GM21515 (cell line): ENCODE measurements around the gene RSPH9.
A peak's percentile ranks its signal among the peaks of the same experiment; 100 is the strongest.
"Not testable (repeated sequence)": the region's sequence is repeated elsewhere in the genome, so short reads cannot be mapped to it uniquely, and the experiment has no call there.

Source experiments
- ATAC-seq: cut with Tn5 transposase; IDR thresholded peaks from one replicate; pipeline ENCODE4 v1.9.1; 2021; ENCODE audit not compliant: unreplicated experiment

The RSPH9 gene

DNA sequence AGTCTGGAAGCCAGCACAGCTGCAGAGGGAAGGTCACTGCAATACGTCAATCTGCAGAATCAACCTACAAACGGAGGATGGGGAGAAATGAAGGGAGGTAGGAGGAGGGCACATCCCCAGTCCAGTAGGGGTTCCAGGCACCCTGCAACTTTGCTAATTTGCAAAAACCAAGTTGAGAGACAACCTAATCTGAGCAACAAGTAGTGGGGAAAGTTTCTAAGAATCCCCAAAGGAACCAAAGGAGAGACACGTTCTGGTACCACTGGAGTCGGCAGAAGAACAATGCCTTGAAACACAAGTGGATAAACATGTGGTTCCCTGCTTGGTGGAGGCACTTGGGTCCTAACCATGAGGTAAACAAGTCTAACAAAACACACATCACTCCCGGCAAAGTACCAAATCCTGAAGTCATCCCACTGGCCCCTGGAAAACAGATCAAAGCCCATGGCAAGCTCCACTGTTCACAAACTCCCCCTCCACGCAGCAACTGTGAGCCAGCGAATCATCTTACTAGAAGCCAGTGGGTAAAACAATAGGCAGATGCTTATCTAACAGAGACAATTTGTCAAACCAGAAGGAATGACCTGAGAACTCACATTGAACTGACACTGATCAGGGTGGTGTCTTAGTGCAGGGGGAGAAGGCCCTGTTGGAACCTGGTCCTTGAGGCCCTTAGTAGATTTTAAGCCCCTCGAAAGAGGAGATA is 38.0 kb downstream of the RSPH9 start:
- ATAC-seq, result no peak

DNA sequence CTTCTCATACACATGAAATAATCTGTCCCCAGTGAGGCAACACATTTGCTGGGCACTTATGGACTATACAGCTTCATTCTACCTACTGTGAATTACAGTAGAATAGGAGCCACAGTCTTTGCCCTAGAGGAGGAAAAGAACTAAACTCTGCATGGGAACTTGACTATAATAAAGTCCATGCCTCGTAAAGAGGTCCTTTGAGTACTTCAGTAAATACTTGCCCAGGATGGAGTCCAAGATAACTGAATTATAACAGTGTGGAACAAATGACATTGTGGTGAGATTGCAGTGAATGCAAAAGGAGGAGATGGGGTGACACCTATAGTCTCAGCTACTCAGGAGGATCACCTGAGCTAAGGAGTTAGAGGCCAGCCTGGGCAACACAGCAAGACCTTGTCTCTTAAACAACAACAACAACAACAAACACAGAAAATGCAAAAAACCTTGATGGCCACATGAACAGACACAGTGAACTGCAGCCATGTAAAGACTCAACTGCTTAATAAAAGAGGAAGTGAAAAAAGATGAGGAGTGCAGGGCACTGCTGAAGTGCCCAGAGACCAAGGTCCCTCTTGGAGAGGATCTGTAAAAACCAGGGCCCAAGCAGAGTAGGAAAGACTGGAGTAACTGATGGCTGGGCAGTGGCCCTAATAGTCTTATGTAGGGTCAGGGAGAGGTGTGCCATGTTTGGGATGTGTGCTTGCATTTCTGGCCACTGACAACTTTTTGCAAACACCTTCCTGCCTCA is 39.0 kb downstream of the RSPH9 start:
- peak; percentile 49 for ATAC-seq

DNA sequence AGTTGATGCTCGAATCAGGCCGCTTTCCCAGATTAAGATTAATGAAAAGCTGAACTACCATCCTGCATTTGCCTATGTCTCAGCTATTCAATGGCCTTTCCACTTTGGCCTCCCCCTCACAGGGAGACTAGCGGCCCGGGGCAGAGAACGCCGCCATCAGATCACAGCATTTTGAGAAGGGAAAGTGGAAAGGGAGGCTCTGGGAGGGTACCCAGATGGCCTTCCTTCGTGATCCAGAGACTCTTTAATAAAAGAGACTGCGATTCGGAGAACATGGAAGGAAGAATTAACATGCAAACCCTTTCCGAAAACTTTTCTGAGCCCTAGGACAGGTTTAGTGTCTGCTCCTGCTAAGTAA is 42.2 kb downstream of the RSPH9 start:
- ATAC-seq, result no peak

DNA sequence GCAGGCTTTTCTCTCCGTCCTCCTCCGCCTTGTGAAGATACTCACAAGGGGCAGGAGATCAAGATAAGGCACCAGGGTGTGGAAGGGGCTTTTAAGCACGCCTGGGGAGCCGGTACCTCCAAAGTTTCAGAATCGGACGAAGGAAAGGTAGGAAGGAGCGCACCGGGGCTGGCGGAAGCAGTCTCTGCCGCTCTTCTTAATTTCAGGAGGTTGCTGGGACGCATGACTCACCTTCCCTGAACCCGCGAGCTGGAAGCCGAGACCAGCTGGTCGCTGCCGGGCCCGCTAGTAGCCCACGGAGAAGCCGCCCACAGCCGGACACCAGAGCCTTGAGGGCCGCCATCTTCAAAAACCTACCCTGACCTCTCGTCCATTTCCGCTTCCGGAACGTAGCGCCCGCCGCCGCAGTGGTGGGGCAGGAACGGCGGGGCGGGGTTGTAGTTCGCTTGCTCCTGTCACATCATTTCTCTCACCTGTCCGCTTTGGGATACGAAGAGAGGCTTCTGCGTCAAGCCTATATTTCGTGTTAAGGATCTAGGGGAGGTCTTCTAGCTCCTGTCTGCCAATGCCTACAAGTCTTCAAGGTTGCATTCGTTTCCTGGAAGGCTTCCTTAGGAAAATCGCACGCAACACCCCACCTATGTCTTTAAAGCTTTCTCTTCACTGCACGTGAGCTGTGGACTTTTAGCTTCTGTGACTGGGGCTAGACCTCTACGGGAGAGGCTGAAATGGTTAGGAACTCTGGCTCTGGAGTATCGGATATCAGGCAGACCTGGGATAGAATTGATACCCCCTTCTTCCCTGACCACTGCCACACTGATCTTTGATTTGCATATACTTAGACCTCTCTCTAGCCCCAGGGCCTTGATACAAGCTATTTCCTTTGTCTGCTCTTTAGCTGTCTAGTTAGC is 42.9 kb downstream of the RSPH9 start, which contains the start of gene MRPS18A:
MRPS18A (minus strand) TSS at position 355 of the 911 bp plus-strand sequence; CDS start at position 343, 12 bp downstream.
- peak; percentile 88 for ATAC-seq

DNA sequence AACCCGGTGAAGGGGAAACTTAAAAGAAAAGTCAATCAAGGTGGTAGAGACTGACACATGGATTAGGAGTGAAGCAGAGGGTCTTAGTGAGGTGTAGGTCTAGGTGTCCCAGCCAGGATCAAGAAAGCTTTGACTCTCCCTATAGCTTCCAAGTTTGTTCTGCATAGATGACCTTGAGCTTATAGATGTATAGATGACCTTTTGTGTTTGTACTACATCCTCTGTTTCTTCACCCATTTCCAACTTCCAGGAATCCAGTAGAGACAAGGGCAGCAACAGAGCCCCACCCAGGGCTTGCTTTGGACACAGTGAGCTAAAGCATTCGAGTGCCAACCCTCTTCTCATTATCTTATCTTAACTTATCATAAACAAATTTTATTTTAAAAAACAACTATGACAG is 44.6 kb downstream of the RSPH9 start:
- ATAC-seq, result no peak

DNA sequence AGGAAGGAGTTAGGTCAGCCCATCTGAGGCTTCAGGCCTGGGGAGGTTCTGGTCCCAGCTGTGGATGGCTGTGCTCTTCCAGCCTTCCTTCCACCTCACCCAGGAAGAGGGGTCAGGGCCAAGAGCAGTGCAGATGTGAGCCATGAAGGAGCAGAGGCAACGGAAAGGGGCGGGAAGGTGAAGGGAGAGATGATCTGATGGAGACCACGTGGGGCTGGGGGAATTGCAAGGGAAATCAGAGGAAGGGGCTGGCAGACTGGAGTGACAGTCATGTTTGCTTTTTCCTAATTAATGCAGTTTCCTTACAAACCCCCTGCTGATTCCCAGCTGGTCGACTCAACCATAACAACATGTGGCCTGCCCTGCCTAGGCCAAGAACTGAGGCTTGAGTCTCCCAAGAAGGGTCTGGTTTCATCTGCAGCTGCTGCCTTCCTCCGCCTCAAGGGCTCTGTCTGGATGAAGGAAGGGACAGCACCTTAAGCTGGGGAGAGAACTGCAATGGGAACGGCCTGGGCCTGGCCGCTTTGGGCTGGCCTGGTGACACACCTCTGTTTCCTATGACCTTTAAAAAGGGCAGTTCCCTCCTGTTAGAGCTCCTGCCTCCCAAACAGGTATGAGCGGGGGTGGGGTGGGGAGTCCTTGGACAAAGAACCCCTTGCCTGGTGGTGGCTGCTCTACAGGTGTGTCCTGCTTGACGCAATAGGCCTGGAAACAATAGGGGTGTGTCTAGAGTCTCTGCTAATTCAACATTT is 50.6 kb downstream of the RSPH9 start:
- ATAC-seq, result no peak

DNA sequence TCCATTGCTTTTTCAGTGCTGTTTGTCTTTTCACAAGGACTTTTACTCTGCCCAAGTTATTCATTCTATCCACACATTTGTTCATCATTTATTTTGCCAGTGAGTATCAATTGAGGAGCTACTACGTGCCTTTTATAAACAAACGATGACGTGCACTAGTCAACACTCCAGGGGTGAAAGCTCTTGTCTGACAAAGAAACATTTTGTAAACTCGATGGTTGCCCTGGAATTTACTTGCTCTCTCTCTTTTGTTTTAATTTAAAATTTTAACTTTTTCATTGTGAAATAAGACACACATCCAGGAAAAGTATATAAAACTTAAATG is 51.1 kb downstream of the RSPH9 start:
- no peak for ATAC-seq

DNA sequence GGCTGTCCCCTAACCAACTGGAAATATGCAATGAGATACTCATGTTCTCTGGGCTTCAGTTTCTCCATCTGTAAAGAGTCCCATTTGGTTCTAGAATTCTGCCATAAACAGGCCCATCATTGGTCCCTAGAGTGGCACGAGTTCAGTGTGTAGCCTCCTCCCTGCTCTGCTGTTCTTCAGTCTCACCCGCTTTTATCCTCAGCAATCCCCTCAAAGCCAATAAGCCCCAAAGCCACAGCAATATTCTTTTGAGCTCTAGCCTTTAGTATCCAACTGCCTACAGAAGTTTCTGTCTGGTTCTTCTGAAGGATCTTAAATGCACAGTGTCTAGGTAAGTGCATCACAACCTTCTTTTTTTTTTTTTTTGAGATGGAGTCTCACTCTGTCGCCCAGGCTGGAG is 52.6 kb downstream of the RSPH9 start:
- ATAC-seq, result no peak

DNA sequence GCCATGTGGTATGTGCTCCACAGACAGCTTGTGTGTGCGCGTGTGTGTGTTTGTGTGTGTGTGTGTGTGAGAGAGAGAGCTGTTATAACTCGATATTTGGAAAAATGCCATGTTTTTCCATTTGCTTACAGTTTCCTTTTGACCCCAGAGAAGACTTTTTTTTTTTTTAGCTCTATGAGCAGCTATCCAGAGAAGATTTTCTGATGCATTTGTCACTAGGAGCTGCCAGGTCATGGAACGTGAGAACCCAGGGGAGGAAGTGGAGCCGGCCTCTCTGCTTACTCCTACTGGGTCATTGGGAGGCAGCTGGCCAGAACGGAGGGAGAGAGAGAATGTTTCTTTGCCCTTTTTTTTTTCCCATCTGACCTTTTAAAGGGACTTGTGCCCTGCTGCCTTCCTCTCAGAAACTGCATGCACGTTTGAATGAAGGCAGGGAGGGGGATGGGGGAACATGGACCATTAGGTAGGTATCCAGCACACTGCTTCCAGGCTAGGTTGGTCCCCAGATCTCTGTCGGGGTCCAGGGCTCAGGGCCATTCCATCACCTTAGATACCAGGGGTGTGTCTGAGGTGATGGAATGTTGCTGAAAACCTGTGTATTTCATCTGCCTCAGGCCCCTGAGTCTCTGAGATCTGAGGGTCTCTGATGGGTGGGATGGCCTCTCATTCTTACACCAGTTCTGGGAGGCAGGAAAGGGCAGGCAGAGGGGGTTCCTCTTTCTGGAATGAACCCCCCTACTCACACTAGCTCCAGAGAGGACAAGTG is 53.9 kb downstream of the RSPH9 start:
- ATAC-seq, result no peak

DNA sequence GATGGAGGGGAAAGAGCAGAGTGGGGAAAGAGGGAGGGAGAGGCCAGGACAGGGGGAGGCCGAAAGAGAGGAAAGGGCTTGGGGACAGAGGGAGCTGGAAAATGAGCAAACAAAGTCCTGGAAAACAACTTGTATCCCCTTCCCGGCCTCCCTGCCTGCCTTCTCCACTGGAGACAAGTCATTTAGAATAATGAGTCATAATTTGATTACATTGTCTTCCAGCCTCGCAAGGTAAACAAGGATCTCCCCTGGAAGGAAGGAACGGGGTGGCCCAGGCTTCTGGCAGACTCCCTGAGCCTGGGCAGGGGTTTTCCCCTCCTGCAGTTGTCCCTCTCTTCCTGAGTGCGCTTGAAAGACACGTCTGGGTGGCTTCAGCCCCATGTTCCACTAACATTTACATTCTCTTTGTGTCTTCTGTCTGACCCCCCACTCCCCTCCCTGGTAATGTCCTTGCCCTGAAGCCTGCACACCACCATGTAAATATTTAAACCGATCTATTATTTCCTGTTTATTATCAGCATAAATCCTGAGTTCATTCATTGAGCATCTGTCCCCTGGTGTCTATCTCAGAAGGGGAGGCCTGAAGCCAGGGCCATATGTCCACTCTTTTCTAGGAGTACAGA is 54.8 kb downstream of the RSPH9 start:
- no peak for ATAC-seq

DNA sequence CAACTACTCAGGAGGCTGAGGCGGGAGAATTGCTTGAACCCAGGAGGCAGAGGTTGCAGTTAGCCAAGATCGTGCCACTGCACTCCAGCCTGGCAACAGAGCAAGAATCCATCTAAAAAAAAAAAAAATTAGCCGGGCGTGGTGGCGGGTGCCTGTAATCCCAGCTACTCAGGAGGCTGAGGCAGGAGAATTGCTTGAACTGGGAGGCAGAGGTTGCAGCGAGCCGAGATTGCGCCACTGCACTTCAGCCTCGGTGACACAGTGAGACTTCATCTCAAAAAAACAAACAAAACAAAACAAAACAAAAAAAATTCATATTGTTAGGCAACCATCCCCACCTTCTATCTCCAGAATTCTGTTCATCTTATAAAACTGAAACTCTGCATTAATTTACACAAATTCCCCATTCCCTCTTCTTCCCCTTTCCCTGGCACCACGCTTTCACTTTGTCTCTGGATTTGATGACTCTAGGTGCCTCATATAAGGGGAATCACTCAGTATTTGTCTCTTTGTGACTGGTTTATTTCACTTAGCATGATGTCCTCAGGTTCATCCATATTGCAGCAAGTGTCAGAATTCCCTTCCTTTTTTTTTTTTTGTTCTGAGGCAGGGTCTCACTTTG is 56.2 kb downstream of the RSPH9 start:
- ATAC-seq, result not testable (repeated sequence)

DNA sequence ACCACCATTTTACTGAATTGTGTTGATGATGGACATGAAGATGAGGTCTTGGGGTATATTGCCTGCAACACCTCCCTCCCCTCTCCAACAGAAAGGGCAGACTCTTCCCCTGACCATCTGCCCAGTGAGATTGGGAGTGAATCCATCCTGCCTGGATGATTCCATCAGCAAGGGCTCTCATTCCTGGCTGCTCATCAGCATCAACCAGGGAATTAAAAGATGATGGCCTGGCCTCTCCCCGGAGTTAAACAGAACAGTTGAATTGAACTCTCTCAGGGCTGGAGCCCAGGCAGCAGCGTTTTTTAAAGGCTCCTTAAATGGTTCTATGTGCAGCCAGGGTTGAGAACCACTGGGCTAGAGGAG is 57.3 kb downstream of the RSPH9 start:
- no peak for ATAC-seq

DNA sequence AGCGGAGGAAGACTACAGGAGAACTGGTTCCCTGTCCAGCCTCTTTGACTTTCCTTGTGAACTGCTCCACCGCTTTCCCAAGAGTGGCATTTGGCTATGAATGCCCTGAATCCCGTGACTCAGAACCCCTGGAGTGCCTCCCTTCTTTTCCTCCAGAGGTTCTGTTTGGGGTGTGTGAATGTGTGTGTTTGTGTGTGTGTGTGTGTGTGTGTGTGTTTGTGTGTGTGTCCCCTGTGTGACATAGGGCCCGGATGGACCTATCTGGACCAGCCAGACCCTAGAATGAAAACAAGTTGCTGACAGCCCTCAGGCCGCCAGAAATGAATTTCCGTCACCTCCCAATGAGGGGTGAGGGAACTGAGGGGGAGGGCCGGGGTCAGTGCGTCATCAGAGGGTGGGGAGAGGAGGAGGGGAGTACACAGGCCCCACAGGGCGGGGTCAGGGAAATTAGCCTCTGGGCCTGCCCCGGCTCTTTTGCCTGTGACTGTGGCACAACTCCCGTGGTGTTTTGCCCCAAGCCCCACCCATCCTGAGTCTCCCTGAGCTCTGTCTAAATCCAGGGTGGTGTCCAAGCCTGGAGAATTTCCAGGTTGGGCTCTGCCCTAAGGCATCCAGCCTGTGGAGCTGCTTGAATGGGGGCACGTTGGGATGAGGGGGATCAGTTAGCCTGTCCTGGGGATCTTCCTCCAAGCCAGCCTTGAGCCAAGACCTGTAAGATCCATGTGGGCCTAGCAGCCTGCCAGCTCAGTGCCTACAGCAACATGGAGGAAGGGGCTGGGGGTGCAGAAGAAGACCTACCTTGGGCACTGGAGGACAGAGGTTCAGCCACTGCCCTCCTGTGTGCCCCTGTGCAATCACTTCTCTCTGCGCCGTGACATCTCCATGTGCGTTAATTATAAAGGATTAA is 58.0 kb downstream of the RSPH9 start:
- ATAC-seq, result no peak

DNA sequence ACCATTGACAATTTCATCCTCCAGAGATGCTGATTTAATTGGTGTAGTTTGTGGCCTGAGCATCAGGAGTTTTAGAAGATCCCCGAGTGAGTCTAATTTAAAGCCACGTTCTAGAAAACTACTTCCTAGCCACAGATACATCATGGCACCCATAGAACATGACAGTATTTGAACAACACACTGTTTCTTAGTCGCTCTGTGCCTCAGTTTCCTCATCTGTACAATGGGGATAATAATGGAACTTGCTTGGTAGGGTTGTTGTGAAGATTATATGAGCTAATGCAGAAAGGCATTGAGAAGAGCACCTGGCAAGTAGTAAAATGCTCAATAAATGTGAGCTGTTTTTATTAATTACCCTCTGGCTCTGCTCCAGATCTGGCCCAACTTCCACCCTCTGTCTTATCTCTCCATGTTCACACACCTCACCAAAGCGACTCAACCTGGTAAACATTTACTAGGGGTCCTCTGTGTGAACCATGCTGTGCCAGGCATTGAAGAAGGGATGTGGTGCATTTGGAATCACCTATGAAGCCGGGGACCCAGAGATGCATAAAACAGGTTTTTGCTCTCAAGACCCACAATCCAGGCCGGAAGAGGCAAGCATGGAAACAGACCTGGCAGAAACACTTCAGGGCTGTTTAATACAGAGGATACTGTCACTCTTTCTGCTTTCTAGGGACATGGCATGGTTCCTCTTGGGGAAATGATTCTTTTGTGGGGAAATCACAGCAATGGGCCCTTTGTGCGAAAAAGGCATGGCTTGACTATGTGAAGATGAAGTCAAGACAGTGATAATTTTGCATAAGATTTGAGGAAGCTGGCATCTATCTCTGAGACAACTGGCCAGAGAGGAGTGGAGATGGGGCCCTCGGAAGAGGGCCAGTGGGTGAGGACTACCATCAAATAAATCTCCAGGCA is 58.9 kb downstream of the RSPH9 start:
- ATAC-seq, result no peak

DNA sequence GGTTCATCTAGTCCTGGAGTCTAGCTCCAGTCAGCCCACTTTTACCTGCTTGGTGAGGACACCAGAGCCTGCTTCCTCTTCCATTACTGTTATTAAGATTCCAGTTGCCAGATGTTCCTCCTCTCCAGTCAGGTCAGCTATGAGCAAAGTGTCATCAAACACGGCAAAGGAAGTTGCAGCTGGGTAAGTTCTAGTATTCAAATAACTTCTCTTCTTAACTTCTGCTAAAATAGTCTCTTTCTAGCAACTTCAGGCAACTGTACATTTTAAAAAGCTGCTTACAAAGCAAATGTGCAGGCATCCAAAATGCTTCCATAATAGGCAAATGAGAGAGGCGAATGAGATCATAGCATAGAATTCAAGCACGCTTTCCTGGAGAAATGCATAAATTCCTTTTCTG is 61.2 kb downstream of the RSPH9 start:
- peak; percentile 49 for ATAC-seq

DNA sequence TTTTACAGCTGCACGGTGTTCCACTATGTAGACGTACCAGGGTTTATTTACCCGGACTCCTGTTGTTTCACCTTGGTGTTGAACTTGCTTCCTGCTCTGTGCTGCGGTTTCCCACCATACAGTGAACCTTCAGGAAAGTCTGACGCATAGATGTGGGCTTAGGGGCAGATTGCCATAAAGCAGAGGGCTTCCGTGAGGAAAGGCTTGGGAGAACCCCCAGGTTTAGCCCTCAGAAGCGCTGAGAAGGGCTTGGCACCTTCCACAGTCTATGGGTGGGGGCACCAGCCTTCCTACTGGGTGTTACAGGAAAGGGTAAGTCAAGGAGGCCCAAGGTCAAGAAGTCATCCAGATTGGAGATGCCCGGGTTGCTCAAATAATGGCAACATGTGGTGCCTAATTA is 62.0 kb downstream of the RSPH9 start:
- no peak for ATAC-seq

DNA sequence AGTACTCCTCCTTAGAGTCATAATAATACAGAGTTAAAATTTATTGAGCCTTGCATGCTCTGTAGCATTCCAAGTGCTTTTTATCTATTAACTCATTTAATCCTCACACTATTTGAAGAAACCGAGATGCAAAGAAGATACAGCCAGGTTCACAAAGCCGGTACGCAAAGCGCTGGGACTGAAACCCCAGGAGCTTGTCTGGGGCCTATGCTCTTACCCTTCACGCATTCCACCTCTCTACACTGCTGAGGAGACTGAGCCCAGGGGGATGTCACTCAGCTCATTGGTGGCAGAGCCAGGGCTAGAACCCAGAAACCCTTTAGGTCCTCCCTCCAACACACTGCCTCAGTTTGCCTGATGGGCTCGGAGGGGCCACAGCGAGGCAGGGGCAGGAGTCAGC is 62.4 kb downstream of the RSPH9 start:
- ATAC-seq, result no peak
